H1 (cell line): Measurements from ENCODE around the gene PAQR4. TPM values are rescaled to one million over a fixed set of nuclear protein-coding genes. Genes with fewer than 3 reads are reported as not detected.

Experiments used
- ASH2L ChIP-seq: fragments of 200-600, 300-600 bp; sonication (generic); IDR thresholded peaks from one replicate; pipeline ENCODE4 v1.7.1; 2017; ENCODE audit warnings: low read length
- BACH1 ChIP-seq: IDR thresholded peaks from 2 replicates; pipeline ENCODE4 v1.6.1; 2012; ENCODE audit warnings: low read length, improper control_type of control experiment
- CHD7 ChIP-seq: fragments of 300-600 bp; sonication (generic); IDR thresholded peaks from 2 replicates; pipeline ENCODE4 v1.7.1; 2012; ENCODE audit warnings: low read length, moderate library complexity, mild to moderate bottlenecking, inconsistent platforms; ENCODE audit not compliant: insufficient replicate concordance
- E2F6 ChIP-seq: IDR thresholded peaks from 2 replicates; pipeline ENCODE4 v1.6.1; 2012; ENCODE audit warnings: inconsistent platforms
- GABPA ChIP-seq: IDR thresholded peaks from 2 replicates; pipeline ENCODE4 v1.6.1; 2011; ENCODE audit warnings: mild to moderate bottlenecking, low read length, moderate library complexity, borderline replicate concordance; ENCODE audit not compliant: insufficient read depth
- JUND ChIP-seq: IDR thresholded peaks from 2 replicates; pipeline ENCODE4 v1.6.1; 2011; ENCODE audit warnings: mild to moderate bottlenecking, improper control_type of control experiment, low read length
- PHF8 ChIP-seq: fragments of 200-600 bp; sonication (generic); conservative IDR thresholded peaks from 2 replicates; pipeline ENCODE4 v1.7.1; 2012; ENCODE audit warnings: low read depth, mild to moderate bottlenecking, inconsistent platforms, low read length, moderate library complexity
- POLR2AphosphoS5 ChIP-seq: IDR thresholded peaks from 2 replicates; pipeline ENCODE4 v1.6.1; 2011; ENCODE audit warnings: low read depth, low read length
- SP1 ChIP-seq: IDR thresholded peaks from 2 replicates; pipeline ENCODE4 v1.6.1; 2011; ENCODE audit warnings: low read depth, low read length
- TEAD4 ChIP-seq: IDR thresholded peaks from 2 replicates; pipeline ENCODE4 v1.6.1; 2012; ENCODE audit warnings: low read depth, low read length, inconsistent platforms, mixed read lengths
- polyA plus RNA-seq, 7 experiments: library from polyadenylated mRNA; depleted of rRNA in 3 of 7; stranded (reverse) in 5 of 7; unstranded in 2 of 7; fragments of >200 nt in 5 of 7; fragments of 200-250 nt in 2 of 7; gene quantifications; 1 replicate in 5 of 7; 2 replicates in 1 of 7; 4 replicates in 1 of 7; pipeline versions ENCODE4 v1.2.1 to v1.2.3, GENCODE V29; 2011 to 2013; ENCODE audit warnings: missing spikeins in 2 of 7, mixed read lengths in 2 of 7
- total RNA-seq: library from RNA; stranded (reverse); fragmentation: NEBNext Ultra II Directional; extraction: Animal tissue kit (Norgen Biotek cat#: 25700); gene quantifications from 2 replicates; pipeline ENCODE4 v1.2.1, GENCODE V29; 2021

PAQR4 gene
- total and polyA plus RNA-seq, 2 of the 8 experiments (the other 6 are each of a cell fraction or from before 2014, with no cell fraction given): 28.2 to 34.6 TPM

- TF ChIP-seq JUND (peak; percentile 56; the same call in 1 of the 2 replicates), ASH2L (peak; percentile 100), SP1 (peak; percentile 100), GABPA (peak; percentile 31; the same call in 1 of the 2 replicates), POLR2AphosphoS5 (peak; percentile 75), BACH1 (peak; percentile 61), E2F6 (peak; percentile 35; the same call in 1 of the 2 replicates), TEAD4 (peak; percentile 99), CHD7 (no peak), PHF8 (0 out of 2 replicates have a peak, but pooled peaks have one; percentile 8)
Observed at GRCh38 chr16:3007957-3008689, 39.0 kb downstream of the PAQR4 start (continued).
